NCI-H1417 treated with DMSO at 0.1 percent for 48 hours (cell line): ENCODE results near the gene ATN1.
A peak's percentile ranks its signal among the peaks of the same experiment; 100 is the strongest.

ENCODE experiments used
- DNase-seq: peaks from one replicate; lab custom pipeline; 2025; lab: John Stamatoyannopoulos, UW

Gene ATN1

GRCh38 chr12:6925540-6926279, 2.0 kb upstream of the ATN1 start:
- no peak for DNase-seq

GRCh38 chr12:6928022-6928702, 403 bp downstream of the ATN1 start:
- no peak for DNase-seq

GRCh38 chr12:6928703-6929407, 1.1 kb downstream of the ATN1 start:
- DNase-seq = no peak

- DNase-seq = no peak
Observed at GRCh38 chr12:6929466-6930452, 2.0 kb downstream of the ATN1 start.

- DNase-seq = no peak
Observed at GRCh38 chr12:6932766-6933165, 5.0 kb downstream of the ATN1 start.

GRCh38 chr12:6934110-6934509, 6.4 kb downstream of the ATN1 start:
- DNase-seq = no peak

GRCh38 chr12:6935371-6936193, 7.8 kb downstream of the ATN1 start:
- DNase-seq = no peak

GRCh38 chr12:6936194-6936635, 8.5 kb downstream of the ATN1 start:
- DNase-seq = no peak

GRCh38 chr12:6936636-6937480, 9.1 kb downstream of the ATN1 start:
- DNase-seq = no peak

GRCh38 chr12:6937481-6938352, 10.0 kb downstream of the ATN1 start:
- peak; percentile 91 for DNase-seq

GRCh38 chr12:6938353-6939190, 10.8 kb downstream of the ATN1 start:
- DNase-seq = no peak

- DNase-seq = no peak
Observed at GRCh38 chr12:6939191-6939540, 11.4 kb downstream of the ATN1 start.

GRCh38 chr12:6941267-6941666, 13.5 kb downstream of the ATN1 start:
- no peak for DNase-seq

GRCh38 chr12:6941782-6942181, 14.0 kb downstream of the ATN1 start:
- no peak for DNase-seq

GRCh38 chr12:6942331-6942665, 14.5 kb downstream of the ATN1 start:
- DNase-seq = no peak

- DNase-seq = peak; percentile 99
Observed at GRCh38 chr12:6943389-6943721, 15.6 kb downstream of the ATN1 start.

- DNase-seq = peak; percentile 99
Observed at GRCh38 chr12:6943722-6944380, 16.1 kb downstream of the ATN1 start, which contains the start of the genes C12orf57 and RNU7-1. Gene C12orf57 (plus strand): TSS chr12:6944022. CDS start chr12:6944122, 100 bp downstream. Gene RNU7-1 (plus strand): TSS chr12:6943816.
